ENCODE data around the gene CHCHD10. TPM values are rescaled to one million over a fixed set of nuclear protein-coding genes. Genes with fewer than 3 reads are reported as not detected.

The CHCHD10 gene
- polyA plus RNA-seq, 10 donors = 35.5 to 74.9 (median 50.2) TPM

Other genes starting within 250 kb of the CHCHD10 start
- under 1 TPM in 9 of 10 donors, not detected in 1; 0.23 to 0.95 (median 0.84) TPM for gene IGLL1, start 187.7 kb downstream of the CHCHD10 start, polyA plus RNA-seq (ENCODE audit: insufficient read length in 10 of 10)
- gene DRICH1, start 135.7 kb downstream of the CHCHD10 start, polyA plus RNA-seq (ENCODE audit: insufficient read length in 10 of 10) = 1 to 10 TPM in 1 of 10 donors, under 1 TPM in 8, not detected in 1; 0.33 to 1.7 (median 0.46) TPM
- 1 to 10 TPM in 9 of 10 donors, under 1 TPM in 1; 0.36 to 2.4 (median 1.6) TPM for gene RGL4, start 77.0 kb downstream of the CHCHD10 start, polyA plus RNA-seq (ENCODE audit: insufficient read length in 10 of 10)
- 1 to 10 TPM; 4.0 to 6.2 (median 5.1) TPM for gene ZNF70, start 16.9 kb downstream of the CHCHD10 start, polyA plus RNA-seq (ENCODE audit: insufficient read length in 10 of 10)
- 1 to 10 TPM in 4 of 10 donors, under 1 TPM in 5, not detected in 1; 0.26 to 1.4 (median 0.84) TPM for gene VPREB3, start 13.5 kb downstream of the CHCHD10 start, polyA plus RNA-seq (ENCODE audit: insufficient read length in 10 of 10)
- gene C22orf15, start 5.0 kb downstream of the CHCHD10 start, polyA plus RNA-seq (ENCODE audit: insufficient read length in 10 of 10) = under 1 TPM in 9 of 10 donors, not detected in 1; 0.14 to 0.61 (median 0.33) TPM
- gene MMP11, start 4.9 kb upstream of the CHCHD10 start, polyA plus RNA-seq (ENCODE audit: insufficient read length in 10 of 10) = 10 to 100 TPM in 4 of 10 donors, 1 to 10 TPM in 6; 6.2 to 18.2 (median 8.7) TPM
- 100 to 1,000 TPM in 1 of 10 donors, 10 to 100 TPM in 9; 57.5 to 111 (median 74.6) TPM for gene SMARCB1, start 19.0 kb upstream of the CHCHD10 start, polyA plus RNA-seq (ENCODE audit: insufficient read length in 10 of 10)
- gene DERL3, start 71.0 kb upstream of the CHCHD10 start, polyA plus RNA-seq (ENCODE audit: insufficient read length in 10 of 10) = 1 to 10 TPM in 8 of 10 donors, under 1 TPM in 2; 0.71 to 2.6 (median 1.3) TPM
- gene SLC2A11, start 89.9 kb upstream of the CHCHD10 start, polyA plus RNA-seq (ENCODE audit: insufficient read length in 10 of 10) = 10 to 100 TPM in 1 of 10 donors, 1 to 10 TPM in 9; 4.3 to 10.1 (median 6.4) TPM
- 100 to 1,000 TPM in 8 of 10 donors, 10 to 100 TPM in 2; 75.5 to 212 (median 130) TPM for gene MIF, start 126.4 kb upstream of the CHCHD10 start, polyA plus RNA-seq (ENCODE audit: insufficient read length in 10 of 10)
- gene GSTT2B, start 193.2 kb upstream of the CHCHD10 start, polyA plus RNA-seq (ENCODE audit: insufficient read length in 10 of 10) = 10 to 100 TPM in 4 of 10 donors, 1 to 10 TPM in 6; 2.2 to 33.9 (median 9.4) TPM
- 1 to 10 TPM; 2.0 to 6.7 (median 3.1) TPM for gene DDTL, start 198.9 kb upstream of the CHCHD10 start, polyA plus RNA-seq (ENCODE audit: insufficient read length in 10 of 10)
- gene DDT, start 206.5 kb upstream of the CHCHD10 start, polyA plus RNA-seq (ENCODE audit: insufficient read length in 10 of 10) = 10 to 100 TPM; 29.9 to 65.1 (median 44.2) TPM
- 1 to 10 TPM in 4 of 10 donors, under 1 TPM in 1, not detected in 5; 0.43 to 2.6 (median 1.8) TPM for gene GSTT2, start 212.2 kb upstream of the CHCHD10 start, polyA plus RNA-seq (ENCODE audit: insufficient read length in 10 of 10)
- gene GSTT4, start 237.5 kb upstream of the CHCHD10 start, polyA plus RNA-seq (ENCODE audit: insufficient read length in 10 of 10) = not detected
- 10 to 100 TPM; 20.7 to 39.5 (median 27.7) TPM for gene CABIN1, start 243.3 kb upstream of the CHCHD10 start, polyA plus RNA-seq (ENCODE audit: insufficient read length in 10 of 10)